ENCODE data around the gene CDCA3.

Gene CDCA3

DNA sequence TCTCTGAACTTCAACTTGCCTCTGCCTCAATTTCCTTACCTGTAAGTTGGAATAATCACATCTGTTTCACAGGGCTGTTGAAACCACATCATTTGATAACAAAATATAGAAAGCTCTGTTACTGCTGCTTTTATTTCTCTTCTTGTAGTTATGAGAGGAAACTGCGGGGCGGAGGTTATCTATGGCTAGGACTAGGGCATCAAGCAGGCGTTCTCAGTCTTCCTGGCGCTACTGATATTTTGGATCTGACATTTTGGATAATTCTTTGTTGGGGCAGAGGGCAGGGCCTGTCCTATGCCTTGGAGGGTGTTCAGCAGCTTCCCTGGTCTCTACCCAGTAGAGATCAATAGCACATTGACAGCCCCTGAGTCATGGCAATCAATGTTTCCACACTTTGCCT is 19.0 kb downstream of the CDCA3 start:
- no peak for DNase-seq (ENCODE audit: low spot score)

DNA sequence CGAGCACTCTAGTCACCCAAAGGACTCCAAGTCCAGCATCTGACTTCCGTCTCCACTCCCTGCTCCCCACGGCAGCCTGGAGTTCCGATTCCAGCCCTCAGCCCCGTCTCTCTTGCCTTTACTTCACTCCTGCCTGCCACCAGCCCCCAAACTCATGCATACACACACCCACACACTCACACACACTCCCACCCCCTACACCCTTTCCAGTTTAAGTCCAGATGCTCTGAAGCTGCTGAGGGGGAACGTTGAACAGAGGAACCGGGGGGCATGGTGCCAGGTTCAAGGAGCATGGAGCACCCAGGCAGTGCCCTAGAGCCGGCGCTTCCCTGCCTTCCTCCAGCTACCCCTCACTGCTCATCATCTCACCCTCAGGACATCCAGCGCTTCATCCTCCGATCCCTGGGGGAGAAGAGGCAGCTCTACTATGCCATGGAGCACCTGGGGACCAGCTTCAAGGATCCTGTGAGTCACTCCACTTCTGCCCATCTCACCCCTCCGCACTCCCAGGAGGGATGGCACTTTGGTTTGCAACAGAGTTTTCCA is 19.6 kb downstream of the CDCA3 start:
- DNase-seq (ENCODE audit: low spot score): no peak

DNA sequence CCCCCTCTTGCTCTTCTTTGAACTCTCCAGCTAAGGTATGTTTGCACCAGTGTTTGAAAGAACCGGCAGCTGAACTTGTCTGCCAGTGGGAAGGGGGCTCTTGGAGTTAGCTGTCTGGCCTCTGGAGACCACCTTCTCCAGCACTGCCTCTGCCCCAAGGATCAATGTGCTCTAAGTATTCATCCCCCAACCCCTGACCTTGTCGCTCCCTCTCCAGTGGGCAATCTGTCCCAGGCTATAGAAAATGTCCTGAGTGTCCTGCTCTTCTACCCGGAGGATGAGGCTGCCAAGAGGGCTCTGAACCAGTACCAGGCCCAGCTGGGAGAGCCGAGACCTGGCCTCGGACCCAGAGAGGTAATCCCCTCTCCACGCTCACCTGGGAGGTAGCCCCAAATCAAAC is 20.1 kb downstream of the CDCA3 start:
- DNase-seq (ENCODE audit: low spot score): no peak

DNA sequence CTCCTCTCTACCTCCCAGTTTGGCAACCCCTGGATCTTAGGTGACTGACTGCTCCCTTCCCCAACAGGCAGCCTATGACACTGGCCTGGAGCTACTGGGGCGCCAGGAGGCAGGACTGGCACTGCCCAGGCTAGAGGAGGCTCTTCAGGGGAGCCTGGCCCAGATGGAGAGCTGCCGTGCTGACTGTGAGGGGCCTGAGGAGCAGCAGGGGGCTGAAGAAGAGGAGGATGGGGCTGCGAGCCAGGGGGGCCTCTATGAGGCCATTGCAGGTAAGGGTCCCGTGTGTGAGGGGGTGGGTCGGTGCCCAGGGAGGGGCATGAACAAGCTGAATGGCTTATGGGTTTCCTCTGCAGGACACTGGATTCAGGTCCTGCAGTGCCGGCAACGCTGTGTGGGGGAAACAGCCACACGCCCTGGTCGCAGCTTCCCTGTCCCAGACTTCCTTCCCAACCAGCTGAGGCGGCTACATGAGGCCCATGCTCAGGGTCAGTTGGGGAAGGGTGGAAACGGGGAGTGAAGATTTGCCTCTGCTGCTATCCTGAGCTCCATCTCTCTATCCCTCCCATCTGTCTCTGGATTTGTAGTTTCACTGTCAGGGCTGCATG is 20.7 kb downstream of the CDCA3 start:
- no peak for DNase-seq (ENCODE audit: low spot score)

DNA sequence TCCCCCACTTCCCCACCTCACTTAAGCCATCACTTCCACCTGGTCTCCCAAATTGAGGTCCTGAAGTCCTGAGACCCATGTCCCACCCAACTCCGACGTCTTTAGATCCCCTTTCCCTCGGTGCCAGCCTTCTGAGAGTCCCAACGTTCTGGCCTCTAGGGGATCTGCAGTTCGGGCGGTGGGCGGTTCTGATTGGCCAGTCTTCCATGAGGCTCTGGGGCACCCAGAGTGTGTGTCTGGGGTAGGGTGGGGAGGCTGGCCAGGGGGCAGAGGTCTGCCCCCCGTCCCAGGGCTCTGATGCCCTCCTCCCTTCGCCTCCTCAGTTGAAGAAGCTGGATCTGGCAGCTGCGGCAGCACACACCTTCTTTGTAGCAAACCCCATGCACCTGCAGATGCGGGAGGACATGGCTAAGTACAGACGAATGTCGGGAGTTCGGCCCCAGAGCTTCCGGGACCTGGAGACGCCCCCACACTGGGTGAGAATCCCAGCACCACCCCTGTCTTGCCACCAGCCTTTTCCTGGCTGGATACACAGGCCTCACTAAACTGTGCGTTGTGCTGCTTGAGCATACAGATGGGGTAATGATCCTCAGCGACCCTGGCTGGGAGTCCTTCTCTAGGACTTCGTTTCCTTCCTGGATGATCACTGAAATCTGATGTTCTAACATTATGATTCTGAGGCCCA is 21.4 kb downstream of the CDCA3 start:
- DNase-seq (ENCODE audit: low spot score): peak; percentile 75

DNA sequence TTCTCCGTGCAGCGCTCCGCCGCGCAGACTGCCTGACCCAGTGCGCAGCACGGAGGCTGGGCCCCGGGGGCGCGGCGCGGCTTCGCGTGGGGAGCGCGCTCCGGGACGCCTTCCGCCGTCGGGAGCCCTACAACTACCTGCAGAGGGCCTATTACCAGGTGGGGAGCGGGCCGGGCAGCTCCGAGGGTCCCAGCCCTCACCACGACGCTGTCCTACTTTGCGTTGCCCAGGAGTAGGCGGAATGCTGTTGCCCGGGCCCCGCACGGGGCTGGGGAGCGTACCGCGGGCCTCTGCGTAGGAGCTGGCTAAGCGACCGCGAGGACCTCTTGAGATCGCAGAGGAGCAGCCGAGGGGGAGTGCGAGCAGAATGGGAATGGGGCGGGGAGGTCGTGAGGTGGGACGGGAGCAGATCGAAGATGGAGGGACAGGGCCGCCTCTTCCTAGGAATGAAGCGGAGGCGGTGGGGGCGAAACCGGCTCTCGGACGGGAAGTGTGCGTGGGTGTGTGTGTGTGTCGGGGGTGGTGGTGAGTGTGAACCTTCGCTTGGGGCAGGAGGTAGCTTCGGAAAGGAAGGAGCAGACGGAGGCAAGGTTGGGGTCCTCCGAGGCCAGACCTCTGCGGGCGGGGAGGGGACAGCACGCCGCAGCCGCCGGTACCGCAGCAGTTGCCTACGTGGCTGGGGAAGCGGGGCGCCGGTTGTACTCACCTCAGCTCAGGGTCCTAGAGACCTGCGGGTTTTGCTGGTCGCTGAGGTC is 22.1 kb downstream of the CDCA3 start:
- DNase-seq (ENCODE audit: low spot score): no peak

DNA sequence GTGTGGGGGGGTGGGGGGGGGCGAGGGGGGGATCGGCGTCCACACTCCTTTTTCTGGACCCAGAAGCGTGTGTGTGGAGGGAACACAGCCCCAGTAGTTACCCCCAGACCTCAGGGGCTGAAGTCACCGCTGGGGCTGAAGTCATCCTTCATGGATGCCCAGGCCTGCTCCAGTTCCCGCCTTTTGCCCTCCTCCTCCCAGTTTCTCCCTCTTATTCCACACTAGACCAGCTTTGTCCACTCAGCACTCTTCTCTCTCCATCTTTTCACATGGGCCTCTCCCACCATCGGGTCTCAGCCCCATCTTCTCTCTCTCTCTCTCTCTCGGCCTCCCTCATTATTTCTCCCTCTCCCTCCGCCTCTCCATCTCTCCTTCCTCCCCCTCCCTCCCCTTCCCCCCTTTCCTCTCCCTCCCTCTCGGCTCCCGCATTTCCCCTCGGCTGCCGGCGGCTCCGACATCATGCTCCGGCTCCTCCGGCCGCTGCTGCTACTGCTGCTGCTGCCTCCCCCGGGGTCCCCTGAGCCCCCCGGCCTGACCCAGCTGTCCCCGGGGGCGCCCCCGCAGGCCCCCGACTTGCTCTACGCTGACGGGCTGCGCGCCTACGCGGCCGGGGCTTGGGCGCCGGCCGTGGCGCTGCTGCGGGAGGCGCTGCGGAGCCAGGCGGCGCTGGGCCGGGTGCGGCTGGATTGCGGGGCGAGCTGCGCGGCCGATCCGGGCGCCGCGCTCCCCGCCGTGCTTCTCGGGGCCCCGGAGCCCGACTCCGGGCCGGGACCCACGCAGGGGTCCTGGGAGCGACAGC is 22.9 kb downstream of the CDCA3 start, which contains the start of gene P3H3:
P3H3 (plus strand) TSS at position 426 of the 799 bp plus-strand sequence; CDS start at position 460, 34 bp downstream.
- DNase-seq (ENCODE audit: low spot score): peak; percentile 81

DNA sequence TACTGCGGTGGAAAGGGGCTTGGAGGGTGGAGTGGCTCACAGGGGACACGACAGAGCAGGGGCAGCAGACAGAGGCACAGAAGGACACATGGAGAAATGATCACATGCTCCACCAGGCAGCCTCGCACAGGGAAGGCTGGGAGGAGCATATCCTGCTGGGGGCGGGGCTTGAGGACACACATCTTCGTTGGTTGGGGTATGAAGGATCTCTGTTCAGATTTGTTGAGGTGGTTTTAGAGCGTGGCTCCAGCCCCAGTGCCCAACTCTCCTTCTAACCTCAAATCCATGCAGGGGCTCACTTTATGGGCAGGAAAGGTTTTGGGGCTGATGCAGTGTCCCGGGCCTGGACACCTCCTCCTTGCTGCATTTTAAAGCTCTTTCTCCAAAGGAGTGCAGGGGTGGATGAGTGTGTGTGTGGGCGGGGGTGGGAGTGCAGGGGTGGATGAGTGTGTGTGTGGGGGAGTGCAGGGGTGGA is 23.6 kb downstream of the CDCA3 start:
- DNase-seq (ENCODE audit: low spot score): peak; percentile 96

DNA sequence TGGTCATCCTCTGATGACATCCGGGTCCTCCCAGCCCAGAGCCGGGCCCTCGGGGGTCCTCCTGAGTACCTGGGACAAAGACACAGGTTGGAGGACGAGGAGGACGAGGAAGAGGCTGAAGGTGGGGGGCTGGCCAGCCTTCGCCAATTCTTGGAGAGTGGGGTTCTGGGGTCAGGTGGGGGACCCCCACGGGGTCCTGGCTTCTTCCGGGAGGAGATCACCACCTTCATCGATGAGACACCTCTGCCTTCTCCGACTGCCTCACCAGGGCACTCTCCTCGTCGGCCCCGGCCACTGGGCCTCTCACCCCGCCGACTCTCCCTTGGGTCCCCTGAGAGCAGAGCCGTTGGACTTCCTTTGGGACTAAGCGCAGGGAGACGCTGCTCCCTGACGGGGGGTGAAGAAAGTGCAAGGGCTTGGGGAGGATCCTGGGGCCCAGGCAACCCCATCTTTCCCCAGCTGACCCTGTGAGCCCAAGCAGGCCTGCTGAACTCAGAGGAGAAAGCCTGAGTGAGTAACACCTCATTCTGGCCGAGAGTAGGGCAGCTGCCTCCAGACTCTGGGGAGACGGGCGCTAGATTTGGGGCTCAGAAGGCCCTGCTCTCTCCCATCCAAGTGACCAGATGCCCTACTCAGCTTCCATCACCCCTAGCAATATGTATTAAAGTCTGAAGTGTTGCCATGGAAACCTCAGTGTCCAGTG is 24.2 kb downstream of the CDCA3 start:
- DNase-seq (ENCODE audit: low spot score): peak; percentile 45

DNA sequence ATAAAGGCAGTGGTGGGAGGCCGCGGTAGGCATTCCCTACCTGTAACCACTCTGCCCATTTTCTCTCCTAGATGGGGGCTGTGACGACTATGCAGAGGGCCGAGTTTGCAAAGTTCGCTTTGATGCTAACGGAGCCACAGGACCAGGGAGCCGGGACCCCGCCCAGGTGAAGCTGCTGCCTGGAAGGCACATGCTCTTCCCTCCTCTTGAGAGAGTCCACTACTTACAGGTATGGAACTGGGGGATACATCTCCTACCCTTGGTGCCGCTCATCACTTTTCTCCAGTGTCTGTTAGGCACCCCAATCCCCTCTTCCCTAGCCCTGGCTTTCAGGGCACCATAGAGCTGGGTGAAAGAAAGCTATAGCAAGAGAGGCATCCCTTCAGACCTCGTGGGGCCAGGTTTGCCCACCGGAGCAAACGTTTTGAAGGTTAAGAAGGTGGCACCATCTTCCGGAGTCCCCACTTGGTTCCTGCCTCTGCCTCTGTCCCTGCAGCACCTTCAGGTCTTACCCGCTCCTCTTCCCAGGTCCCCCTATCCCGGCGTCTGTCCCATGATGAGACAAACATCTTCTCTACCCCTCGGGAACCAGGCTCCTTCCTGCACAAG is 24.9 kb downstream of the CDCA3 start:
- no peak for DNase-seq (ENCODE audit: low spot score)

DNA sequence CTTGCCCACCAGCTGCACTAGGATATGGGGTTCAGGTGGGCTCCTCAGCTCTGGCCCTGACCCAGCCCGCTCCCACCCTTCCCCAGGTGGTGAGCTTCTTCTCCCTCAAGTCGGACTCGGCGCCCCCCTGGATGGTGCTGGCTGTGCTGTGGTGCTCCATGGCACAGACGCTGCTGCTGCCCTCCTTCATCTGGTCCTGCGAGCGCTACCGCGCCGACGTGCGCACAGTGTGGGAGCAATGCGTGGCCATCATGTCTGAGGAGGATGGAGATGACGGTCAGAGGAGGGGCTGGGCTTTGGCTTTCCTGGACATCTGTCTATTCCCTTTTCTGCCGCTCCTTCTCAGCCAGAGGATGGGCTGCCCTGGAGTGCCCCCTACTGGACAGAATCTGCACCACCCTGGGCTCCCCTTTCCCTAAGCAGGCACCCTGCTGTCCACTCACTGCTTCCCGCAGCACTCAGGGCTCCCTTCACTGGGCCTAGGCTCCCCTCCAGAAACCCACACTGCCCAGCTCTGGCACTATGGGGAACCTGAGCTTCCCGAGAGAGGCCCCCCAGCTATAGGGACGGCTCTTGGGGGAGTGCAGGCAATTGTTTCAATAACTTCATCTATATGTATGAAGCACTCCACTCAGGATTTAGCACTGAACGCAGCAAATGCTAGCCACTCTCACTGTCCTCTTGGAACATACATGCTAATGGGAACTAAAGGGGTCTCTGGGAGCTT is 25.5 kb downstream of the CDCA3 start:
- DNase-seq (ENCODE audit: low spot score): peak; percentile 92

DNA sequence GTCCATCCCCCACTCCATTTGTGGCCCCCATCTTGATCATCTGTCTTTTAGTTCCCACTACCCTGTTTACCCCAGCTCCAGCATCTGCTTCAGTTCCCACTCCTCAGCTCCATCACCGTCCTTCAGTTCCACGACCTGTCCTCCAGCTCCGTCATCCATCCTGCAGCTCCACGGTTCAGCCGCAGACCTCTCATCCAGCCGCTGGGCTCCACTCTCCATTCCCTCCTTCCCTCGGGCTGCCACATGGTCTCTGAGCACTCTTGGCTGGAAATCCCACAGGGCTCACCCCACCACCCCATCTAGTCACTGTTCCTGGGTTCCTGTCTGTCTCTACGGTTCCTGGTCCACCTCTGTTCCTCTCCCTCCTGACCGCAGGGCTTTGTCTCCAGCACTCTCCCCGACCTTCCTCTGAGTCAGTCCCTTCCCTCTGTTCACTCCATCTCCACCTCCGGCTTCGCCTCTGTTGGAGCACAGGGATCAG is 26.1 kb downstream of the CDCA3 start:
- no peak for DNase-seq (ENCODE audit: low spot score)

DNA sequence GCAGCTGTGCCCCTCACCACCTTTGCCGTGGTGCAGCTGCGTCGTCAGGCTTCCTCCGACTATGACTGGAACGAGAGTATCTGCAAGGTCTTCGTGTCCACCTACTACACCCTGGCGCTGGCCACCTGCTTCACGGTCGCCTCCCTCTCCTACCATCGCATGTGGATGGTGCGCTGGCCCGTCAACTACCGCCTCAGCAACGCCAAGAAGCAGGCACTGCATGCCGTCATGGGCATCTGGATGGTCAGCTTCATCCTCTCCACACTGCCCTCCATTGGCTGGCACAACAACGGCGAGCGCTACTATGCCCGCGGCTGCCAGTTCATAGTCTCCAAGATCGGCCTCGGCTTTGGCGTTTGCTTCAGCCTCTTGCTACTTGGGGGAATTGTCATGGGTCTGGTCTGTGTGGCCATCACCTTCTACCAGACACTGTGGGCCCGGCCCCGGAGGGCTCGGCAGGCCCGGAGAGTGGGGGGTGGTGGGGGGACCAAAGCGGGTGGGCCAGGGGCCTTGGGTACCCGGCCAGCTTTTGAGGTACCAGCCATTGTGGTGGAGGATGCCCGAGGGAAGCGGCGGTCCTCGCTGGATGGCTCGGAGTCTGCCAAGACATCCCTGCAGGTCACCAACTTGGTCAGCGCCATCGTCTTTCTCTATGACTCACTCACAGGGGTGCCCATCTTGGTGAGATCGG is 26.9 kb downstream of the CDCA3 start:
- no peak for DNase-seq (ENCODE audit: low spot score)

DNA sequence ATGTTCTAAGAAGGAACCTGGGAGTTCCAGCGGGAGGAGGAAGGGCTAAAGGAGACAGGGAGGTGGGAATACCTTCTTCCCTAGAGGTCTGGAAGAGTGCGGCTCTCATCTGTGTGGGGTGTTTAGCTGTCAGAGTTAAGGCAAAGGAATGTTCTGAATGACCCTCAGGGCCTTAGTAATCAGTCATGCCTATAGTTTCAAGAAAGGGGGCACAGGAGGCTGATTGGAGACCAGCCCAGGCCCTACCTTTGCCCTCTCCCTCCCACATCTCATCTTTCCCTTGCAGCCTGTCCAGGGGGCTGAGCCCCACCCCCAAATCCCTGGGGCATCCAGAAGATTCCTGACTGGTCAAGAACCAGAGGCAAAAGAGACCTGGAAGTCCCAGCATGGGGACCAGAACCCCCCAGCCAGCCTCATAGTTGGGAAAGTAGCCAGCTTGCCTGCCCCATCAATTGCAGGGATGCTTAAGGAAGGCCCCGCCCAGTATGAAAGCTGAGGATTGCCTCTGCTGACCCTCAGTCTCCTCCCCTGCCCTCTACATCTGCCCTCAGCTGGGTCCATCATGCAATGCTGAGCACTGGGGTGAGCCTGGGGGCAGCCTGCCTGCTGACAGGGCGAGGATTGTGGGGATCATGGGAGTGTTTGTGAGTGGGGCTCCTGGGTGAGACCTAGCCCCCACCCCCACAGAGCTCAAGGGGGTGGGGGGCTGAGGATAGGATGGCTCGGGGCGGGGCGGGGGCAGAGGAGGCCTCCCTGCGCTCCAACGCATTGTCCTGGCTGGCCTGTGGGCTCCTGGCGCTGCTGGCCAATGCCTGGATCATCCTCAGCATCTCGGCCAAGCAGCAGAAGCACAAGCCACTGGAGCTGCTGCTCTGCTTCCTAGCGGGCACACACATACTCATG is 27.7 kb downstream of the CDCA3 start:
- DNase-seq (ENCODE audit: low spot score): no peak

DNA sequence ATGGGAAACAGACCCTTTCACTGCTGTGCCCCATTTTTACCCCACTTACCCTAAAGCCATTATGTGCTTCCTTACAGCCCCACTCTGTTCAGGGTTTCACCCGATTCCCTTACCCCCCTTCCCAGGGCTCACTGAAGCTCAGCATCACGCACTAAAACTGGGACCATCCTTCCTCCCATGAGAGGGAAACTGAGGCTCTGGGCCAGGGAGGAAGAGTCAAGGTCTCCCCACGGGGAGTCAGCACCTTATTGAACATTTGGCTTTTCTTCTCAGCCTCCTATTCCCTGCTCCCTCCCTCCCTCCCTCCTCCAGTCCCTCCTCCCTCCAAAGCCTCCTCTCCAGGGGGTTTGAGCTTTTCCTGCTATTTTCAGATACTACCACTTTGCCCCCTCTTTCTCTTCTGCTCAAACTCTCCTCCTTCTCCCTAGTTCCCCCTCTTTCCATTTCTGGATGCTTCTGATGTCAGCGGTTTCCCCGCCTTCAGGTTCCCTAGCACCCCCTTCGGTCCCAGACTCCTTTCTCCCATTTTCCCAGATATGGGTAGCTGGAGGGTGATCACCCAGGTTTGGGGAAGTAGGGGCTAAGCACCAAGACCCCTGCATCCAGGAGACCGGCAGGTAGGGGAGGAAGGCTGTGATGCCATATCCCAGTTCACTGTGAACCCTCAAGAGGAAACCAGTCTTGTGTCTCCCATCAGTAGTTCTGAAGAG is 28.5 kb downstream of the CDCA3 start:
- no peak for DNase-seq (ENCODE audit: low spot score)

DNA sequence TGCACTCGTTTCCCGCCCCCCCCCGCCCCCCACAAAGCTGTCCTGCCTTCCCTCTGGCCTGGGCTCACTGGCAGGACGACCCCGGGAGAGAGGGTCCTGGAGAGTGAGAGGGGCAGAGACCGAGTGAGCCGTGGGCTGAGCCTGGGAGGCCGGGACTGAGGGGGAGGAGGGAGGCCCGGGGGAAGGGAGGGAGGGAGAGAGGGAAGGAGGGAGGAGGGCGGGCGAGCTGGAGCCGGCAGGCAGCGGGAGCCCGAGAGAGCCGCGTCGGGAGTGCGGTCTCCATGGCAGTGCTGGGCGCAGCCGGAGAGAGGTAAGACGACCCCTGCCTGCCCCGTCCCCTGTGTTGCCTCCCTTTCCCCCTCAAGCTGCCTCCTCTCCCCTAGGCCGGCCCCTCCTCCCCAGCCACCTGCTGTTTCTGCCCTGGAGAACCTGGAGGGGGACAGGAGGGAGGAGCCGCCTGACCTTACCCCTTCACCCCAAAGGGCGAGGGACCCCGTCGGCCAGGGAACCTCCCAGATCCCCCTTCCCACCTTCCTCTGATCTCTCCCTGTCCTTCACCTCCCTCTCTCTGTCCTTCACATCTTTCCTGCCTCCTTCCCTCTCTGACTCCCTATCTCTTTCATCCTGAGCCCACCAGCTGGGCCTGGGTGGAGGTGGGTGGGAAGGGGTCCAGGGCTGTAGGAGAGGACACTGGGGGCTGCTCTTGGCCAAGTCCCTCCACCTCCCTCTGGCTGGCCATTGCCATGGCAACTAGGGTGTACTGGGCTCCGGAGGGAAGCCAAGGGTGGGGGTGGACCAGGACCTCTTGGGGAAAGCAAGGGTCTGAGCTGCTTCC is 29.3 kb downstream of the CDCA3 start, which contains the start of gene GPR162:
GPR162 (plus strand) TSS at position 231 of the 835 bp plus-strand sequence. CDS start 2,078 bp downstream, outside the sequence.
- DNase-seq (ENCODE audit: low spot score): peak; percentile 83

Measured in SK-N-DZ (cell line).